Umbilical cord (tissue), 2 donors: Measurements from ENCODE around the gene MYH11. TPM values are rescaled to one million over a fixed set of nuclear protein-coding genes. Genes with fewer than 3 reads are reported as not detected.
"Not testable (repeated sequence)": the region's sequence is repeated elsewhere in the genome, so short reads cannot be mapped to it uniquely, and the experiment has no call there.

Experiments
- DNase-seq: peaks from one replicate; pipeline ENCODE4 v3.0.0-alpha.2; 2015; ENCODE audit warnings: low spot score
- total RNA-seq: library from RNA; depleted of rRNA; stranded (reverse); fragments of >200 nt; gene quantifications from one replicate; pipeline ENCODE4 v1.2.3, GENCODE V29; 2014; ENCODE audit warnings: low replicate concordance; ENCODE audit not compliant: insufficient read depth

MYH11 gene
- total RNA-seq, 1 donor from 2014 or later = 1,356 TPM

DNA sequence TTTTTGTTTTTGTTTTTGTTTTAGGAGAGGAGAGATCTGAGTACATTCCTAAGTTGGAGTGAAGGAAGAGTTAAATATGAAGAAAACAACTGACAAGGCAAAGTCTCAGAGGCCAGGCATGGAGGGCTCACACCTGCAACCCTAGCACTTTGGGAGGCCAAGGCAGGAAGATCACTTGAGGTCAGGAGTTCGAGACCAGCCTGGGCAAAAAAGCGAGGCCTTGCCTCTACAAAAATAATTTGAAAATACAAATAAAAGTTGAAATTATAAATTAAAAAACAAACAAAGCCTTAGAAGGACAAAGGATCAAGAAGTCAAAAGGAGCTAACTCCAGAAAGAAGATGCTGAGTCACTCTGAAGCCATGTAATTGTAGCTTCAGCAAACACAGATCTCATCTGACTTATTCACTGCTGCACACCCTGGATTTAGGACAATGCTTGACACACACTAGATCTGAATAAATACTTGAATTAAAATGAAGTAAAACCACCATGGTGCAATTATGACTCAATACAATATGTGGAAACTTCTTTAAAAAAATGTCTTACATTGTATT, 22.5 kb upstream of the MYH11 start:
- DNase-seq = no peak

DNA sequence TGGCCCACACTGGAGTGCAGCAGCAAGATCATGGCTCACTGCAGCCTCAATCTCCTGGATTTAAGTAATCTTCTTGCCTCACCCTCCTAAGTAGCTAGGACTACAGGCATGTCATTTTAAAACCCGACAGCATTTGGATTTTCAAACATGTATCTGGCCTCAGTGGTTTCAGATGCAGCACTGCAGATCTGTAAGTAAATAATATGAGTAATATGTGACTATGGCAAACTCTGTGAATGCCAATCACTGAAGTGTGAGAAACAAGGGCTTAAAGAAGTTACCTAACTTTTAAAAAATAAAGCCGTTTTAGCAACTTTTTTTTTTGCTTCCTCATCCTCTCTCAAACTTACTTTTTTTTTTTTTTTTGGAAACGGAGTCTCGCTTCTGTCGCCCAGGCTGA, 19.7 kb upstream of the MYH11 start:
- DNase-seq = no peak

DNA sequence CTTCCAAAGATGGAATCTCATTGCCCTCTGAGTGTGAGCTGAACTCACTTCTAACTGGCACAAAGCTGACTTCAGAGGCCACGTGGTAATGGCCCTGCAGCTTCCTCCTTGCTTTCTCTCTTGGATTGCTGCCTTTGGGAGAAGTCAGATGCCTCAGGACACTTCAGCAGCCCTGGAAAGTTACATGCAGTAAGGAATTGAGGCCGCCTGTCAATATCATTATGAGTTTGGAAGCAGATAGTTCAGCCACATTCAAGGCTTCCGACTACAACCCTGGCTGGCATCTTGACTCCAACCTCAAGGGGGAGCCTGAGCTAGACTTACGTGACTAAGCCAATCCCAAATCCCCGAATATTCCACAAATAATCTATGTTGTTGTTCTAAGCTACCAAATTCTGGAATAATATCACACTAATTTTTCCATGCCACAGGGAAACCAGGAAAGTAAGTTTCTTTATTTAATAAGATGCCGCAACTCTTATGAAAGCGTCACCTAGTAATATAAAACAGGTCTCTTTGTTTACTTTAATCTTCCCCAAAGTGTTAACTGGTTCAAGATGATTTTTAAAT, 18.0 kb upstream of the MYH11 start:
- DNase-seq = peak; percentile 47

DNA sequence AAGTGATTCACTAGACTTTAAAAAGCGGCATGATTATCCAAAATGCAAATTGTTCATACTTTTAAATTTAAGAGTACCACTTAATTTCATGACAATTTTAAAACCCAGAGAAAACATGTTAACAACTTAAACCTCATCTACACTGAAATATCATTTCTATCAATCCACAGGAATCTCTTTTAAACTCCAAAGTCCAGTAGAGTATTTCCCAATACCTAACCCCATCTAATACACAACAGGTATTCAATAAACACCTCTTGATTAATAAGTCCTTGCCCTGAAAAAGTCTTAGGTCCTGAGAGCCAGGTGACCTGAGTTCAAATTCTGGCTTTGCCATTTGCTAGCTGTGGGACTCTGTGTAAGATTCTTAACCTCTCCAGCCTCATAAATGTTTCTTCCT, 16.9 kb upstream of the MYH11 start:
- DNase-seq = no peak

DNA sequence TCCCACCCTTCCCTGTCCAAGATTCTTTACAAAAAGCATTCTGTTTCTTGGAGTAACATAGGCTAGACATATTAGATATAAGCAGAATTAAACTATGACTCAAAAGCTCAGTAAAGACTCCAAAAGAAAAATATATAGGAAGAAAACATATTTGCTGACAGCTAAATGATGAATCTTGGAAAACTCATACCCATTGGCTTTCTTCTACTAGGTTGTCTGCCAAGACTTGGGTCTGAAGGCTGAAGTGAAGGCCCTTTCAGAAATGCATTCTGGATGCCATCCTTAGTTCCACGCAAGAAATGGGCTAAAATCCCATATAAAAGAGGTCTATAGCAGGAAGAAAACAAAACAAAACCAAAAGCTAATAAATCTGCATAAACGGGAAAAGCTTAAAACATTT, 16.5 kb upstream of the MYH11 start:
- DNase-seq = no peak

DNA sequence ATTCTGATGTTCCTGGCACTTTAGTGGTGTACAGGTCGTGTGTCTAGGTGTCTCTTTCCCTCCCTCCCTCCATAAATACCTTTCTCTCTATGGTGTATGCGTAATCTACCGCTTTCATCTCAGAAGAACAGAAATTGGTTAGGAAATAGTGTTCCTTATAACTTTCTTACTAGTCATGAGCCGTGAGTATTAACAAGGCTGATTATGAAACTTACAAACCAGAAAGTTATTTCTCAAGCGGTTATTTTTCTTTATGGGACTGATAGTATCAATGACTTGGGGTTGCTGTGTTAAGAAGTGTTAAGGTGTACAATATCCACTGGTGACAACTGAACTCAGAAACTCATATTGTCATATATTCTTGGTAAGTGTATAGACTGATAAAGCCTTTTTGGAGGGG, 13.2 kb upstream of the MYH11 start:
- DNase-seq = no peak

DNA sequence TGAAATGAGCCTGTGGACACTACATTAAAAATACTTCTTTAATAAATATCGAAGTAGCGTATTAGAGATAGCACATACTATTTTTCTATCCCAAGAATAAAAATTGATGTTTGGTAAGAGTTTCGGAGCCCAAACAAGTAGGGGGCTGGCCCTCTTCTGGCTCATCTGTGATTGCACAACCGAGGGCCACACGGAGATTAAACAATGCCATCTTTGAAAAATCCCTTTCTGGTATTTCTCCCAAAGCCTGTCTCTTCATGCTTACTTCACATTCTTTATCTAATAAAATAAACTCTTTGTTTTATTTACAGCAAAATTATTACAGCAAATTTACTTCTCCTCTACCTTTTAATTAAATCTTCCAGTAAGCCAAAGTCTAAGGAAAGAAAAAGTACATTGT, 9.6 kb upstream of the MYH11 start:
- no peak for DNase-seq

DNA sequence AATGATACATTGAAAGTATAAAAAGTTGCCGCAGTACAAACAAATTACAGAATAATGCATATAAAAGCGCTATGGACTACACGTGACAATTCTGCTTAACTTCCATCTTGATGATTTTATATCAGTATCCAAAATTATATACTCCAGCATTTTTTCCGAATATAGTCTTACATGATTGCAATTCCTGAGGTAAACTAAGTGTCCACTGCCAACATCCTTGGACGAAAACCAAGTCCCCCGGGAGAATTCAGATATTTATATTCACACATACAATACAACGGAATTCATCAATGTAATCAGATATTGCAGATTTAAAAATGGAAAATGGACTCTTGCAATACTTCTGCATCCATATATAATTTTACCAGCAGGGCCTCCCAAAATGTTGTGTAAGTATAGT, 8.9 kb upstream of the MYH11 start:
- DNase-seq = no peak

DNA sequence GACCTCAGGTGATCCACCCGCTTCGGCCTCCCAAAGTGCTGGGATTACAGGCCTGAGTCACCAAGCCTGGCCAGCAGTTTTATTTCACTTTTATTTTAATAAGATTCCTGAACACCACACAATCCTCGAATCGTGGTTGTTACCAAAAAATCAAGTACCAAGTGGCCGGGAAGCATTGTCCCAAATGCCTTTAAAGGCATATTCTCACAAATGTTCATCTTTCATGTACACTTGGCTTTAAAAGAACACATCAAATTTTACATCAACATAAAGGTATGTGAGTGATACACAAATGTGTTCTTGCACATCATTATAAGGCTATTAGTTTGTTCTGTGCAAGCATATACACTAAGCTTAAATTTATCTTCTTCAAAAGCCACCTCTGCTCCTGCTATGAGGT, 8.1 kb upstream of the MYH11 start:
- no peak for DNase-seq

DNA sequence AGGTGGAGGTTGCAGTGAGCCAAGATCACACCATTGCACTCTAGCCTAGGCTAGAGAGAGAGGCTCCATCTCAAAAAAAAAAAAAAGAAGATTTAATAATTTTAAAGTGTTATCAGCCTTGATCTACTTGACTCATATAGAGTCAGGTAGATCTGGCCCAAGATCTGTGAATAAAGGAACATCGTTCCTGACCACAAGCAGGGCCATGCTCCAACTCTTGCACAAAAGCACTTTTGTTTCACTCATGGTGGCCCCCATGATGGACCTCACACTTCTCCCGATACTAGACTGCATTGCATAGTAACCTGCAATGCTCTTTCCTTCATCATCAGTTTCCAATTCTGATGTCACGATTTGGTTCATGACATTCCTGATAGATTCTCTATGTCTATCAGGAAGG, 5.2 kb upstream of the MYH11 start:
- no peak for DNase-seq

DNA sequence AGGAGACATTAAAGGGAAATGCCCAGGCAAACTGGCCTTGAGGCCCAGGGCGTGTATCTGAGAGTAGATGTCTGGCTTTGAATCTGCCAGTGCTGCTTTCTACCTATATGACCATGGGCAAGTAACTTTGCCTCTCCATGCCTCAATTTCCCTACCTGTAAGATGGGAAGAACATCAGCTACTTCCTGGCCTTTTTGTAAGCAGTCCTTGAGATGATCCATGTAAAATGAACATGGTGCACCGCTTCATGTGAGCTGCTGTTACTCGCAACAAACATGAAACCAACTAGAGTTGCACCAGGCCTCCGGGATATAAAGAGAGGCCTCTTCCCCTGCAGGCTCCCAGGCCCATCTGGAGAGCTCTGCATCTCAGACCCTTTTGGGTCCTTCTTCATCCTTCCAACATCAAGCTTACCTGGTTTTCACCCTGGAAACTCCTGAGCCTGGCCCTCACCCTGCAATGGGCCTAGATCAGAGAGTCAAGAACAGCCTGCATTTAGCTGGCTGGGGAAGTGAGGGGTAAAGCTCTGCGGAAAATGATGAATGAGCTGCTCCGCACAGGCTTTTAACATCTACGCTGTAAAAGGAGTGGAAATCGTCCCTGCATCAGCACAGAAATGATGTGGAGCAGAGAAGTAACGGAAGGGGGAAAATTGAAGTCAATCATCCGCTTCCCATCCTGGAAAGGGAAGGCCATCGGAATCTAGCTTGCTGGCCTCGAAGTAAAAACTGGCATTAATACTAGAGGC, 2.3 kb upstream of the MYH11 start:
- no peak for DNase-seq

DNA sequence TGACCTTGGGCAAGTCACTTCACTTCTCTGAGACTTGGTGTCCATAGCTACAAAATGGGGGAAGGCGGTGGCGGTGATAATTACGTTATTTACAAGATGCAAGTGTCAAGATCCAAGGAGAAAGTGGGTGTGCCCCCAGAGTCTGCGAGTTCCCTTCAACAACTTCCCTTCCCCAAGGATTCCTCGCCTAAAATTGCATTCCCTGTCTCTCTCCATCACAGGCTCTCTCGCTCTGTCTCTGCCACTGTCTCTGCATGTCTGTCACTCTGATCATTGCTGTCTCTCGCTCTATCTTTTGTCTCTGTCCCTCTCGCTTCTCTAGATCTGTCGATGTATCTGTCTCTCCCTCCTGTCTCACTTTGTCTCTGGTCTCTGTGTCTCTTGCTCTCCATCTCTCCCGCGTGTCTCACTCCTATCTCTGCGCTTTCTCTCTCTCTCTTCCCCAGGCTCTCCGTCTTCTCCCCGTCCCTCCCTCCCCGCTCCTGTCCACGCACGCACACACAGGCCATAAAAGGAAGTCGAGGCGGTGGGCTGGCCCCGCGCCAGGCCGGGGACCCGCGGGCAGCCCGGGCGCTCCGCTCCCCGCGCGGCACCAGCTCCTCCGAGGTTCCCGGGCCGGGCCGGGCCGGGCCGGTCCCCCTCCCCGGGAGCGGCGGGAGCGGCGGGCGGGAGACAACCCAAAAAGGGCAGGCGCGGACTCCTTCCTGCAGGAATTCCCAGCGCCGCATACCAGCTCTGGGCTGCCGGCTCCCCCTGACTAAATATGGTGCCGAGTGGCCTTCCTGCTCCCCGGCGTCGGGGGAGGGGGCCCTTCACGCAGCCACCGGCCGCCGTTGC, 1.1 kb upstream of the MYH11 start:
- DNase-seq = peak; percentile 70

DNA sequence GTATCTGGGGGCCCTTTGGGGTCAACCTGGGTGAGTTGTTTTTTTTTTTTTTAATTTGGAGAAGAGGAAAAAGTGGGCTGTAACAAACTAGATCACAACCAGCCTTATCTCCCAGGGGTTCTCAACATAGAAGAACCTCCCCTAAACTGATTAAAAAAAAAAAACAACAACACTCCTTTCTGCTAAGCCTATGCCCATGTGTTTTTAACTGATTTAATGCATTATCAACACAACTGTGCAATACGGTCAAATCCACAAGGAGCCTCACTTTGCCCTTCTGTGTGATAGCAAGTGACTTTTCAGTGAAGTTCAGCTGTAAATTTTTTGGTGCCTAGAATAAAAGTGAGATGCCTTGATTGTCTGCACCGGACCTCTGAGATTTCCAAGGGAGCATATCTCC, 646 bp downstream of the MYH11 start:
- no peak for DNase-seq

DNA sequence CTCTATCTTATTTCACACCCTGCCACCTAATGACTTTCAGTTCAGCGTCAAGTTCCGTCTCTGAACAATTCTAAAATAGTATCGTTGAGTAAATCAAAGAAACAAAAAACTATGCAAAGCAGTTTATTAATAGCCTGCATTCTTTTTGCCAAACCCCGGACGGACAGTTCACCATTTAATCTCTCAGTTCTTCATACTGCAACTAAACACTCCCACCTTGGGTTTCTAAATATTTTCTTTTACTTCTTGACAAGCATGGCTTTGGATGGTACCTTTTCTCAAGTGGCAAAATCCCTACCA, 1.2 kb downstream of the MYH11 start:
- no peak for DNase-seq

DNA sequence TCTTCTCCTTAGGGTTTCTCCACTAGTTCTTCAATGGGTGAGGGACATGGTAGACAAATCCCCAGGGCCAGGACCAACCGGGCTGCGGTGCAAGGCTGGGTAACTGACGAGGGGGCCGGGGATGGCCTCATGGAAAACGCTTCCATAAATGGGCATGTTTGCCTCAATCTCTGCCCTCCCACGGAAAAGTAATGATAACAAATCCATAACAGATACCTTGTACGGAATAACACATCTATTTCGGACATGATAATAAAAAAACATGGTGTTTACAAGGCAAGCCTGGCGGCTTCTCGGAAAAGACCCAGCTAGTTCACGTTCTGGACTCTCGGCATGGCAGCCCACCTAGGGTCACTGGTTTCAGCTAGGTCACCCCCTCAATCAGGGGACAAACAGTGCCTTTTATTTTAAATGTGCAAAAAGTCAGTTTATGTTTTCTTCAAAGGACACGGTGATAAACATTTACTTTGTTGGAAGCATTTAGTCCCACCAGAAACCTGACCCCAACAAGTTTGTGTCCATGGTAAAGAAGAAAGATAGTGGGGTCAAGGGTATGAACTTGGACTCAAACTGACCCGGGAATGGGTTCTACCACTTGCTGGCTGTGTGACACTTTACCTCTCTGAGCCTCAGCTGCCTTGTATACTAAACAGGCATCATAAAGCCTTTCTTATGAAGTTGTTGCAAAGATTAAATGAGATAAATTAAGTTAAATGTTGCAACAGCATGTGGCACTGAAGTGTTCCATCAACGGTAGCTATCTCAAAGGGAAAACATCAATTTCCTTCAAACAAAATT, 1.7 kb downstream of the MYH11 start:
- DNase-seq = no peak

DNA sequence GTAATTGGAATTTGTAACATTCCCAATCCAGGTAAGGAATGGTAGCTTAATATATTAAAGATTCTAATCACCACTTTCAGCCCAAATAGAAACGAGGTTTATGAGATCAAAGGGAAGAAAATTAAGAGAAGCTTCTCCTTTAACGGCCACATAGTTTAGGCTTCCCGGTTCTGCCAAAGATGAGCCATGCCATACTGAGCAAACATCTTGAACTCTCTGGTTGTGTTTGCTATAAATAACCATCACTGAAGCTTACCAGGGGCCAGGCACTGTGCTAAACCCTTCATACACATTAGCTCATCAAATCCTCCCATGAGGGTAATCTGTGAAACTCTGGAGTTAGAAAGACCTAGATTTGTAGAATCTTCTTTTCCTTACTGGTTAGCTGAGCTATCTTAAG, 2.8 kb downstream of the MYH11 start:
- no peak for DNase-seq

DNA sequence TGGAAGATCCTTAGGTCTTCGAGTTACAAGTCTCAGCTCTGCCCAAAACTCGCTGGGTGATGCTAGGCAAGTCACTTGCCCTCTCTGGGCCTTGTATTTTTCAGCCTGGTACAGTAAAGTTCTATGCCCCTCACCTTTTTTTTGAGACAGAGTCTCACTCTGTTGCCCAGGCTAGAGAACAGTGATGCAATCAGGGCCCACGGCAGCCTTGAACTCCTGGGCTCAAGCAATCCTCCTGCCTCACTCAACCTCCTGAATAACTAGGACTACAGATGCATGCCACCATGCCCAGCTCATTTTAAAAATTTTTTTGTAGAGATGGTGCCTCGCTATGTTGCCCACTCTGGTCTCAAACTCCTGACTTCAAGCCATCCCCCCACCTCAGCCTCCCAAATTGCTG, 3.8 kb downstream of the MYH11 start:
- DNase-seq = no peak

DNA sequence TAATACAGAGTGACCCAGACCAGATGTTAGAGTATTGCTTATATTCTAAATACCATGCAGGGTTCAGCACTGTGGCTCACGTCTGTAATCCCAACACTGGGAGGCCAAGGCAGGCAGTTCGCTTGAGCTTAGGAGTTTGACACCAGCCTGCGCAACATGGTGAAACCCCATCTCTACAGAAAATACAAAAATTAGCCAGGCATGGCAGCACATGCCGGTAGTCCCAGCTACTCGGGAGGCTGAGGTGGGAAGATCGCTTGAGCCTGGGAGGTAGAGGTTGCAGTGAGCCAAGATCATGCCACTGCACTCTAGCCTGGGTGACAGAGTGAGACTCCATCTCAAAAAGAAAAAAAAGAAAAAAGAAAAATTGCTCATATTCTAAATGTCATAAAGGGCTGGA, 6.3 kb downstream of the MYH11 start:
- DNase-seq = not testable (repeated sequence)

DNA sequence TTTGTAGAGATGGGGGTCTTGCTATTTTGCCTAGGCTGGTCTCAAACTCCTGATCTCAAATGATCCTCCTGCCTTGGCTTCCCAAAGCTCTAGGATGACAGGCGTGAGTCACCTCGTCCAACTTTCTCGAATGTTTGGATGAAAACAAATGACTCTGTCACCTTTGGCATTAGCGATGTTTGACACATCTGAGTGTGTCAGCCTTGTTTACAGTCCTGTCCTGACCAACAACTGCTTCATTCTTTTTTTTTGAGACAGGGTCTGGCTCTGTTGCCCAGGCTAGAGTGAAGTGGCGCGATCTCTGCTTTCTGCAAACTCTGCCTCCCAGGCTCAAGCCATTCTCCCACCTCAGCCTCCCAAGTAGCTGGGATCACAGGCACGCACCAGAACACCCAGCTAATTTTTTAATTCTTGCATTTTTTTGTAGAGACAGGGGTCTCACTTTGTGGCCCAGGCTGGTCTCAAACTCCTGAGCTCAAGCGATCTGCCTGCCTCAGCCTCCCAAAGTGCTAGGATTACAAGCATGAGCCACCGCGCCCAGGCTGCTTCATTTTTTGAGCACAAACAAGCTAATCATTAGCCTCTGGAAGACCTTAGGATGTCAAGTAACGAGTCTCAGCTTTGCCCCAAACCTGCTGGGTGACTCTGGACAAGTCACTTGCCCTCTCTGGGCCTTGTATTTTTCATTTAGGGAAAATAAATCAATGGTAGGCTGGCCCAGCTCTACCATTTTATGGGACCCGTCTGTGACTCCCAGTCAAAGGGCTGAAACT, 7.4 kb downstream of the MYH11 start:
- DNase-seq = no peak

DNA sequence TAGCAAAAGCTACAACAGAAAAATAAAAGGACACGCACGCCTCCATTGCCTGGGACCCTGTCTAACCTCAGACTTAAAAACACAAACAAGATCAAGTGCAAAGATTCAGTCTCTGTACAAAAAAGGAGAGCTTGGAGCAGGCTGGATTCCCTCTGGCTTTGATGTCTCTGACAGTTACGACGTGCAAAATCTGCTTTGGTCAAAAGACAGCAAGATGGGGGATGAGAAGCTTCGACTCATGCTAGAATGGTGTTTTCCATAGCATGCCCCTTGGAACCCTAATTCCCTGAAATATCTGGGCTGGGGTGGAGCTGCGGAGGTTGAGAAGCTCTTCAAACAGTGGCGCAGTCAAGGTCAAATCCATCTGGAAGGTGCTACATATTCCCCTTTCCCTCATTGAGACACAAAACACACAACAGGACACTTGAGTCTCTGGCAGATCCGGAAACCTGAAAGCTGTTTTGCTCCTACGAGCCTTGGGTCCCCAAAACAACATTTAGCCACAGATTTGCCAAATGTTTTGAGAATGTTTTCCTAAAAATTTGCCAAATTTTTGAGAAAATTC, 9.1 kb downstream of the MYH11 start:
- peak; percentile 92 for DNase-seq

DNA sequence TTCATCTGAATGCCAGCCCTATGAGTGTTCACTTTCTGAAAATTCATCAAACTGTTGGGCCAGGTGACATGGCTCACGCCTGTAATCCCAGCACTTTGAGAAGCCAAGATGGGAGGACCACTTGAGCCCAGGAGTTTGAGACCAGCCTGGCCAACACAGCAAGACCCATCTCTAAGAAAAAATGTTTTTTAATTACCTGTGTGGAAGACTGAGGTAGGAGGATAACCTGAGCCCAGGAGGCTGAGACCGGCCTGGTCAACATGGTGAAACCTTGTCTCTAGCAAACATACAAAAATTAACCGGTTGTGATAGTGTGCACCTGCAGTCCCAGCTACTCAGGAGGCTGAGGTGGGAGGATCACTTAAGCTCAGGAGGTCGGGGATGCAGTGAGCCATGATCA, 10.3 kb downstream of the MYH11 start:
- DNase-seq = no peak
